Lower lobe of right lung (tissue), 2 donors: ENCODE data around the gene POLR3A. TPM values are rescaled to one million over a fixed set of nuclear protein-coding genes. Genes with fewer than 3 reads are reported as not detected.
"Not testable (repeated sequence)": the region's sequence is repeated elsewhere in the genome, so short reads cannot be mapped to it uniquely, and the experiment has no call there.

Source experiments
- ATAC-seq, 2 donors: fragments of 200-7000 bp; cut with Tn5 transposase; one replicate each; pipeline ENCODE4 v1.9.1; 2020 to 2022; ENCODE audit warnings: mild to moderate bottlenecking in 2 of 2, moderate library complexity in 2 of 2
- DNase-seq: peaks from one replicate; pipeline ENCODE4 v3.0.0-alpha.2; 2020
- H3K27ac ChIP-seq: fragments of 200-600 bp; one replicate; pipeline ENCODE4 v1.8.0; 2022
- H3K27me3 ChIP-seq: fragments of 200-600 bp; one replicate; pipeline ENCODE4 v1.8.0; 2022; ENCODE audit warnings: low read depth
- H3K36me3 ChIP-seq: fragments of 200-600 bp; one replicate; pipeline ENCODE4 v1.8.0; 2022; ENCODE audit warnings: mild to moderate bottlenecking
- H3K4me1 ChIP-seq: fragments of 200-600 bp; one replicate; pipeline ENCODE4 v1.8.0; 2022
- H3K4me3 ChIP-seq: fragments of 200-600 bp; one replicate; pipeline ENCODE4 v1.8.0; 2022; ENCODE audit warnings: mild to moderate bottlenecking
- H3K9me3 ChIP-seq: fragments of 200-600 bp; one replicate; pipeline ENCODE4 v1.8.0; 2022
- intact Hi-C: fragments of 100-400 bp; cut with DNase I; formaldehyde crosslinking; loops from one replicate; pipeline ENCODE4 v1.11.0; 2022
- total RNA-seq: library from RNA; stranded (reverse); fragmentation: NEBNext Ultra II Directional; extraction: Animal tissue kit (Norgen Biotek cat#: 25700); gene quantifications from one replicate; pipeline ENCODE4 v1.2.1, GENCODE V29; 2021
- TF ChIP-seq, protein P1 (sequence below): fragments of 200-600 bp; IDR thresholded peaks from one replicate; pipeline ENCODE4 v1.8.0; 2022; ENCODE audit warnings: antibody characterized with exemption, mild to moderate bottlenecking
- donor health status: DM: no; HTN: yes; CAD: no; lungs with severe emphysema.

POLR3A gene
- total RNA-seq, 1 donor from 2014 or later, result 11.2 TPM

- no peaks in the 10 kb centered on the region for H3K36me3 ChIP-seq
- no peaks in the 10 kb centered on the region for H3K9me3 ChIP-seq
- no peaks in the 10 kb centered on the region for H3K27me3 ChIP-seq
- no peaks in the 10 kb centered on the region for H3K4me1 ChIP-seq
- H3K4me3 ChIP-seq, result no peak overlapping the region
- H3K27ac ChIP-seq, result no peak overlapping the region
- ATAC-seq (no peak), DNase-seq (no peak)
- intact Hi-C loops, result no loop called here
- TF ChIP-seq, protein P1, sequence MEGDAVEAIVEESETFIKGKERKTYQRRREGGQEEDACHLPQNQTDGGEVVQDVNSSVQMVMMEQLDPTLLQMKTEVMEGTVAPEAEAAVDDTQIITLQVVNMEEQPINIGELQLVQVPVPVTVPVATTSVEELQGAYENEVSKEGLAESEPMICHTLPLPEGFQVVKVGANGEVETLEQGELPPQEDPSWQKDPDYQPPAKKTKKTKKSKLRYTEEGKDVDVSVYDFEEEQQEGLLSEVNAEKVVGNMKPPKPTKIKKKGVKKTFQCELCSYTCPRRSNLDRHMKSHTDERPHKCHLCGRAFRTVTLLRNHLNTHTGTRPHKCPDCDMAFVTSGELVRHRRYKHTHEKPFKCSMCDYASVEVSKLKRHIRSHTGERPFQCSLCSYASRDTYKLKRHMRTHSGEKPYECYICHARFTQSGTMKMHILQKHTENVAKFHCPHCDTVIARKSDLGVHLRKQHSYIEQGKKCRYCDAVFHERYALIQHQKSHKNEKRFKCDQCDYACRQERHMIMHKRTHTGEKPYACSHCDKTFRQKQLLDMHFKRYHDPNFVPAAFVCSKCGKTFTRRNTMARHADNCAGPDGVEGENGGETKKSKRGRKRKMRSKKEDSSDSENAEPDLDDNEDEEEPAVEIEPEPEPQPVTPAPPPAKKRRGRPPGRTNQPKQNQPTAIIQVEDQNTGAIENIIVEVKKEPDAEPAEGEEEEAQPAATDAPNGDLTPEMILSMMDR, result no peak
These were observed 36.3 kb upstream of the POLR3A start for GRCh38 chr10:78065611-78066010.

DNA sequence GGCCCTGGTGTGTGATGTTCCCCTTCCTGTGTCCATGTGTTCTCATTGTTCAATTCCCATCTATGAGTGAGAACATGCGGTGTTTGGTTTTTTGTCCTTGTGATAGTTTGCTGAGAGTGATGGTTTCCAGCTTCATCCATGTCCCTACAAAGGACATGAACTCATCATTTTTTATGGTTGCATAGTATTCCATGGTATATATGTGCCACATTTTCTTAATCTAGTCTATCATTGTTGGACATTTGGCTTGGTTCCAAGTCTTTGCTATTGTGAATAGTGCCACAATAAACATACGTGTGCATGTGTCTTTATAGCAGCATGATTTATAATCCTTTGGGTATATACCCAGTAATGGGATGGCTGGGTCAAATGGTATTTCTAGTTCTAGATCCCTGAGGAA is 35.6 kb upstream of the POLR3A start:
- intact Hi-C loops, ATAC-seq: not testable (repeated sequence)

GRCh38 chr10:78063236-78063635 is 33.9 kb upstream of the POLR3A start:
- intact Hi-C loops, result no loop called here
- ATAC-seq, result no peak

More for the DNA sequence above, 35.6 kb upstream of the POLR3A start:
- not testable (repeated sequence) for DNase-seq, H3K4me3 ChIP-seq, H3K9me3 ChIP-seq, H3K36me3 ChIP-seq, H3K27me3 ChIP-seq, H3K4me1 ChIP-seq, H3K27ac ChIP-seq

DNA sequence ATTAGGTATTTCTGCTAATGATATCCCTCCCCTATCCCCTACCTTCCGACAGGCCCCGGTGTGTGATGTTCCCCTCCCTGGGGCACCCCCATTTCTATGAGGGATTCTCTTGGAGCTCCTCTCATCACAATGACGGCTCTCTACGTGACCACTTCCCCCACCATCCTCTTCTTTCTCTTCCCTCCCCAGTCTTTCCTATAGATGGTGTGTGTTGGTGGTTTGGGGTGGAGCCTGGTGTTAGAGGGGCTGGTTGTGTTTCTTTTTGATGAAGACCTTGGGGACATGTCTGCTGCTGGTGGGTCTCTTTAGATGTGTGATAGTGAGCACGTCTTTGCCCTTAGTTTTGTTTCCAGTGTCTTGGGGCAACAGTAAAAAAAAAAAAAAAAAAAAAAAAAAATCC is 33.0 kb upstream of the POLR3A start:
- TF ChIP-seq, protein P1, result no peak
- ATAC-seq, result no peak
- no peaks in the 10 kb centered on the region for H3K9me3 ChIP-seq
- DNase-seq, result no peak
- no peaks in the 10 kb centered on the region for H3K4me1 ChIP-seq
- H3K27ac ChIP-seq, result no peak overlapping the region
- intact Hi-C loops, result no loop called here
- H3K36me3 ChIP-seq, result no peaks in the 10 kb centered on the region
- H3K4me3 ChIP-seq, result no peak overlapping the region
- H3K27me3 ChIP-seq, result no peaks in the 10 kb centered on the region

More at GRCh38 chr10:78063236-78063635, 33.9 kb upstream of the POLR3A start:
- Histone ChIP-seq H3K4me3 (no peak overlapping the region), H3K36me3 (no peaks in the 10 kb centered on the region), H3K4me1 (no peaks in the 10 kb centered on the region), H3K27ac (no peak overlapping the region), H3K27me3 (no peaks in the 10 kb centered on the region), H3K9me3 (no peaks in the 10 kb centered on the region)
- TF ChIP-seq, protein P1, result no peak
- no peak for DNase-seq

GRCh38 chr10:78059906-78060702 is 30.8 kb upstream of the POLR3A start:
- TF ChIP-seq, protein P1, result no peak
- Histone ChIP-seq H3K4me3 (no peak overlapping the region), H3K36me3 (no peaks in the 10 kb centered on the region), H3K27ac (no peak overlapping the region), H3K27me3 (no peaks in the 10 kb centered on the region), H3K9me3 (no peaks in the 10 kb centered on the region), H3K4me1 (no peaks in the 10 kb centered on the region)
- ATAC-seq (no peak), DNase-seq (no peak)
- intact Hi-C loops, result no loop called here

GRCh38 chr10:78058562-78058961 is 29.2 kb upstream of the POLR3A start:
- Histone ChIP-seq H3K4me3 (no peak overlapping the region), H3K4me1 (no peaks in the 10 kb centered on the region), H3K27ac (no peak overlapping the region), H3K36me3 (no peaks in the 10 kb centered on the region), H3K27me3 (no peaks in the 10 kb centered on the region), H3K9me3 (no peaks in the 10 kb centered on the region)
- no peak for ATAC-seq
- no peak for DNase-seq
- intact Hi-C loops, result no loop called here
- TF ChIP-seq, protein P1, result no peak
